Hepatocyte (in vitro differentiated cells): ENCODE measurements around the gene CPZ. TPM values are rescaled to one million over a fixed set of nuclear protein-coding genes. Genes with fewer than 3 reads are reported as not detected.

ENCODE experiments used
- DNase-seq: peaks from one replicate; pipeline ENCODE4 v3.0.0-alpha.2; 2016; ENCODE audit warnings: low spot score
- H2AFZ ChIP-seq: fragments of 200-600 bp; sonication (generic); 2 replicates; pipeline ENCODE4 v1.6.0; 2016; ENCODE audit warnings: antibody characterized with exemption, mild to moderate bottlenecking
- H3K27ac ChIP-seq: fragments of 200-600 bp; sonication (generic); 2 replicates; pipeline ENCODE4 v1.5.1; 2016; ENCODE audit warnings: mild to moderate bottlenecking
- H3K27me3 ChIP-seq: fragments of 200-600 bp; sonication (generic); 2 replicates; pipeline ENCODE4 v1.6.1; 2016
- H3K36me3 ChIP-seq: fragments of 200-600 bp; sonication (generic); replicated peaks from 2 replicates; pipeline ENCODE4 v1.5.1; 2016; ENCODE audit warnings: low read depth; ENCODE audit not compliant: insufficient read depth
- H3K4me1 ChIP-seq: fragments of 200-600 bp; sonication (generic); 2 replicates; pipeline ENCODE4 v1.5.1; 2016; ENCODE audit warnings: mild to moderate bottlenecking, moderate library complexity; ENCODE audit not compliant: insufficient read depth
- H3K4me2 ChIP-seq: fragments of 200-600 bp; sonication (generic); 2 replicates; pipeline ENCODE4 v1.6.0; 2016
- H3K4me3 ChIP-seq: fragments of 200-600 bp; sonication (generic); 2 replicates; pipeline ENCODE4 v1.5.1; 2016; ENCODE audit warnings: mild to moderate bottlenecking
- H3K79me2 ChIP-seq: fragments of 200-600 bp; sonication (generic); 2 replicates; pipeline ENCODE4 v1.6.0; 2017; ENCODE audit warnings: mild to moderate bottlenecking
- H3K9me2 ChIP-seq: fragments of 200-600 bp; sonication (generic); replicated peaks from 2 replicates; pipeline ENCODE4 v1.6.0; 2017; ENCODE audit warnings: mild to moderate bottlenecking; ENCODE audit not compliant: insufficient read depth
- H3K9me3 ChIP-seq: fragments of 200-600 bp; sonication (generic); 2 replicates; pipeline ENCODE4 v1.5.1; 2016; ENCODE audit warnings: low read depth, mild to moderate bottlenecking
- H4K20me1 ChIP-seq: fragments of 200-600 bp; sonication (generic); 2 replicates; pipeline ENCODE4 v1.6.0; 2016; ENCODE audit warnings: mild to moderate bottlenecking; ENCODE audit not compliant: insufficient read depth, poor library complexity, severe bottlenecking
- CTCF ChIP-seq: fragments of 200-600 bp; sonication (generic); IDR thresholded peaks from 2 replicates; pipeline ENCODE4 v1.5.1; 2016; ENCODE audit warnings: antibody characterized with exemption, mild to moderate bottlenecking; ENCODE audit not compliant: poor library complexity
- EZH2 ChIP-seq: fragments of 200-600 bp; sonication (generic); IDR thresholded peaks from 2 replicates; pipeline ENCODE4 v1.6.1; 2016; ENCODE audit warnings: antibody characterized with exemption, mild to moderate bottlenecking, borderline replicate concordance
- EZH2phosphoT487 ChIP-seq: fragments of 200-600 bp; sonication (generic); IDR thresholded peaks from one replicate; pipeline ENCODE4 v1.6.1; 2018; ENCODE audit warnings: antibody characterized with exemption, mild to moderate bottlenecking, low read depth, moderate library complexity; ENCODE audit not compliant: unreplicated experiment, severe bottlenecking
- WGBS: methylation state at CpG from one replicate; pipeline ENCODE4 v1.1.6; 2016; ENCODE audit warnings: low lambda C conversion rate; ENCODE audit errors: missing lambda C conversion rate; 5-methylcytosine and 5-hydroxymethylcytosine counted together
- polyA plus RNA-seq: library from polyadenylated mRNA; unstranded; fragments of >200 nt; fragmentation: Nextera tagmentation; extraction: Ambion mirVana; gene quantifications from 2 replicates; pipeline ENCODE4 v1.2.1, GENCODE V29; 2016
- total RNA-seq: library from RNA; depleted of rRNA; stranded (reverse); fragments of >200 nt; gene quantifications from 2 replicates; pipeline ENCODE4 v1.2.3, GENCODE V29; 2014

The CPZ gene
- total and polyA plus RNA-seq, 2 experiments from 2014 or later = 34.8 to 113 TPM

DNA sequence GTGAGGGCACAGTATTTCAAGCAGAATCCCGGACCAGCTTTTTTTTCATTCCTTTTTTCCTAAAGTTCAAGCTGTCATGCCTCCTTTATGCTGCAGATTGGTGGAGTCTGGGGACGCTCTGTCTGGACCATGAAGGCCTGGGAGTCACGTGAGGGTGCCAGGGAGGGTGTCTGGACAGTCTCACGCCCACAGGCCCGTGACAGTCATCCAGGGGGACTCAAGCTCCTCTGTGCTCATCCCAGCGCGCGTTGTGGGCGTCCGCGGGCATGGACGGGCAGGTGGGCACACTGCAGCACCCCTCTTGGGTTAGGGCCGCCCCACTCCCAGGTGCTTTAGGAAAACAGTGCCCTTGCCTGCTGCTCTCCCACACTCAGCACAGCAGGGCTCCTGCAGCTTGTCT lies 4.8 kb downstream of the CPZ start:
- H3K4me3 ChIP-seq = no peak overlapping the region
- H3K9me2 ChIP-seq = no peaks in the 10 kb centered on the region
- H3K4me2 ChIP-seq = no peak overlapping the region
- TF ChIP-seq EZH2phosphoT487 (no peak), CTCF (no peak), EZH2 (no peak)
- peaks cover 5% of the 10 kb centered on the region for H4K20me1 ChIP-seq
- peaks cover 12% of the 10 kb centered on the region for H3K27me3 ChIP-seq
- H3K79me2 ChIP-seq = peaks cover 2% of the 10 kb centered on the region
- no peak for DNase-seq
- no peak overlapping the region for H2AFZ ChIP-seq
- WGBS = 79% methylated on average over 13 of the region's 13 CpGs
- peaks cover 15% of the 10 kb centered on the region for H3K4me1 ChIP-seq
- no peaks in the 10 kb centered on the region for H3K36me3 ChIP-seq
- H3K9me3 ChIP-seq = no peaks in the 10 kb centered on the region
- no peak overlapping the region for H3K27ac ChIP-seq

DNA sequence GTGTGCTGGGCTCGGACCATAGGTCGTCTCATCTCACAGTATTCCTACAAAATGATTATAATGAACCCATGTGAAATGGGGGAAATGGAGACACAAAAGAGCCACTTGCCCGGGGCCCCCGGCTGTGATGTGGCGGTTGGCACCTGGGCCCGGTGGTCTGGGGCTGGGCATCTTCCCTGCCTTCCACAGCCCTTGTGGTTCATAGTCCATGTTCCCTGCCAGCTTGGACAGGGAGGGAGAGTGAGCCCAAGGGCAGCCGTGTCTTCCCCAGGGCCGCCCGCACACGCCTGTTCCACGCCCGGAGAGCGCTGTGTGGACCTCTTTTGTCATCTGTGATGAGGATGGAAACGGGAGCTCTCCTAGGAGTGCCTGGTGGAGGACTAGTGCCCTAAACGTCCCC lies 5.2 kb downstream of the CPZ start:
- no peaks in the 10 kb centered on the region for H3K9me2 ChIP-seq
- TF ChIP-seq EZH2 (no peak), EZH2phosphoT487 (no peak), CTCF (no peak)
- H2AFZ ChIP-seq = no peak overlapping the region
- no peak overlapping the region for H3K4me2 ChIP-seq
- H3K36me3 ChIP-seq = no peaks in the 10 kb centered on the region
- peaks cover 2% of the 10 kb centered on the region for H3K79me2 ChIP-seq
- peaks cover 5% of the 10 kb centered on the region for H4K20me1 ChIP-seq
- peaks cover 12% of the 10 kb centered on the region for H3K4me1 ChIP-seq
- 97% methylated on average over 14 of the region's 15 CpGs for WGBS
- DNase-seq = no peak
- peaks cover 10% of the 10 kb centered on the region for H3K27me3 ChIP-seq
- H3K4me3 ChIP-seq = no peak overlapping the region
- H3K27ac ChIP-seq = no peak overlapping the region
- H3K9me3 ChIP-seq = no peaks in the 10 kb centered on the region

DNA sequence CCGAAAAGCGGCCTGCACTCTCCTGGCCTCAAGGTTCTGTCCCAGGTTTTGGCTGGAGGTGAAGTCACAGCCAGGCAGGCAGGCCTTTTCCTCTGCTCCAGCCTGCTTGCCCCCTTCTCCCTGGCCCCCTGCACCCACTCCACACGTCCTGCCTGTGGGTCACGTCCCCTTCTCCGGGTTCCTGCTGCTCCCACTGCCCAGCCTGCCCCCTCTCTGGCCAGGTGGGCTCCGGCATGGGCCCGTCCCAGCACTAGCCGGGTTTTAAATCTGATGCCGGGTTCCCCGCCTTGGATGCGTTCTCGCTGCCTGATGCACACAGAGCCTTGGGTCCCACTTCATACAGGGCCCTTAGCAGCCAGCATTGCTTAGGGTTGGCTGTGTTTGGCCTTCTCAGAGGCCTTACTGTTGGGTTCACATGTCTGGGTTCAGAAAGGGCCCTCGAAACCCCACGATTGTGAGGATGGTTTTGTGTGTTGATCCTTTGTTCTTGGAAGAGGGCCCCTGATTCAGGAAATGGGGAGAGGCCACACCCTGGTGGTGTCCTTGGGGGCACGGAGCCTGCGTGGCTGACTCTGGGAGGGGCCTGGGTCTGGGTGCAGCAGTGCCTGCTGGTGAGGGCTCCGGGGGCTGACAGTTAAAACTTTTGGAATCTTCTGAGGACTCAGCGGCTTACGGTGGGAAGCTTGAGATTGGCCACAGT lies 6.0 kb downstream of the CPZ start:
- Histone ChIP-seq H2AFZ (no peak overlapping the region), H3K36me3 (no peaks in the 10 kb centered on the region), H3K79me2 (peaks cover 2% of the 10 kb centered on the region), H3K9me3 (no peaks in the 10 kb centered on the region), H3K27ac (no peak overlapping the region), H3K4me1 (peaks cover 8% of the 10 kb centered on the region), H3K4me3 (no peak overlapping the region), H3K4me2 (no peak overlapping the region), H3K27me3 (peaks cover 3% of the 10 kb centered on the region), H4K20me1 (peaks cover 5% of the 10 kb centered on the region), H3K9me2 (no peaks in the 10 kb centered on the region)
- no peak for DNase-seq
- no peak for TF ChIP-seq EZH2phosphoT487
- no peak for TF ChIP-seq EZH2
- TF ChIP-seq CTCF = no peak
- WGBS = 90% methylated on average over 17 of the region's 19 CpGs
